Vagina (tissue), 2 donors: ENCODE results near the gene SPSB1.

Experiments used
- POLR2A ChIP-seq, 2 donors: fragments of 450-650 bp; IDR thresholded peaks; one replicate each; pipeline ENCODE4 v1.6.1; 2017; ENCODE audit warnings: antibody characterized with exemption in 2 of 2, mild to moderate bottlenecking in 2 of 2, moderate library complexity in 2 of 2
- TF ChIP-seq, protein P1 (sequence below), 3 experiments: fragments of 450-650 bp in 2 of 3; fragments of 200-600 bp in 1 of 3; sonication (generic) in 1 of 3; IDR thresholded peaks; one replicate each; pipeline ENCODE4 v1.5.1; 2017 to 2019; ENCODE audit warnings: antibody characterized with exemption in 3 of 3, mild to moderate bottlenecking in 2 of 3, moderate library complexity in 2 of 3

DNA sequence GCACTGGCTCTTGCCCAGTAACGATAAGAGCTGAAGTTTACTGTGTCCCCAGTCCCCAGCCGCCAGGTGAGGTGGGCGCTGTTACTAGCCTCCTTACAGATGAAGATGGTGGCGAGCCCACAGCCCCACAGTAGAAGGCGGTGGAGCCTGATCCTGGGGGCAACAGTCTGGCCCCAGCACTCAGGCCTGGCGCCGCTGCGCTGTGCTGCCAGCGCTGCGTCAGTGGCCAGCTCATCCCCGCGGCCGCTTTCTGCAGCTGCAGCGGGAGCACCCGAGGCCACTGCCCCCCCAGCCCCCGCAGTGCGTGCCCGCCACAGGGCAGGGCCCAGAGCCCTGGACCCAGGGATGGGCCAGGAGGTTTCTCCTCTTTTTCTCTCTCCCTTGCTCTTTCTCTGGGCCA, 44.8 kb upstream of the SPSB1 start:
- TF ChIP-seq, protein P1, sequence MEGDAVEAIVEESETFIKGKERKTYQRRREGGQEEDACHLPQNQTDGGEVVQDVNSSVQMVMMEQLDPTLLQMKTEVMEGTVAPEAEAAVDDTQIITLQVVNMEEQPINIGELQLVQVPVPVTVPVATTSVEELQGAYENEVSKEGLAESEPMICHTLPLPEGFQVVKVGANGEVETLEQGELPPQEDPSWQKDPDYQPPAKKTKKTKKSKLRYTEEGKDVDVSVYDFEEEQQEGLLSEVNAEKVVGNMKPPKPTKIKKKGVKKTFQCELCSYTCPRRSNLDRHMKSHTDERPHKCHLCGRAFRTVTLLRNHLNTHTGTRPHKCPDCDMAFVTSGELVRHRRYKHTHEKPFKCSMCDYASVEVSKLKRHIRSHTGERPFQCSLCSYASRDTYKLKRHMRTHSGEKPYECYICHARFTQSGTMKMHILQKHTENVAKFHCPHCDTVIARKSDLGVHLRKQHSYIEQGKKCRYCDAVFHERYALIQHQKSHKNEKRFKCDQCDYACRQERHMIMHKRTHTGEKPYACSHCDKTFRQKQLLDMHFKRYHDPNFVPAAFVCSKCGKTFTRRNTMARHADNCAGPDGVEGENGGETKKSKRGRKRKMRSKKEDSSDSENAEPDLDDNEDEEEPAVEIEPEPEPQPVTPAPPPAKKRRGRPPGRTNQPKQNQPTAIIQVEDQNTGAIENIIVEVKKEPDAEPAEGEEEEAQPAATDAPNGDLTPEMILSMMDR (IDR thresholded peaks at IDR 0.05) = no peak
- no peak for TF ChIP-seq POLR2A (IDR thresholded peaks at IDR 0.05)
